D341Med (cell line): ENCODE measurements around the gene JUP.
A peak's percentile ranks its signal among the peaks of the same experiment; 100 is the strongest.
"Not testable (repeated sequence)": the region's sequence is repeated elsewhere in the genome, so short reads cannot be mapped to it uniquely, and the experiment has no call there.

ENCODE experiments used
- DNase-seq: peaks from one replicate; pipeline ENCODE4 v3.0.0; 2012; ENCODE audit warnings: low spot score

JUP gene

DNA sequence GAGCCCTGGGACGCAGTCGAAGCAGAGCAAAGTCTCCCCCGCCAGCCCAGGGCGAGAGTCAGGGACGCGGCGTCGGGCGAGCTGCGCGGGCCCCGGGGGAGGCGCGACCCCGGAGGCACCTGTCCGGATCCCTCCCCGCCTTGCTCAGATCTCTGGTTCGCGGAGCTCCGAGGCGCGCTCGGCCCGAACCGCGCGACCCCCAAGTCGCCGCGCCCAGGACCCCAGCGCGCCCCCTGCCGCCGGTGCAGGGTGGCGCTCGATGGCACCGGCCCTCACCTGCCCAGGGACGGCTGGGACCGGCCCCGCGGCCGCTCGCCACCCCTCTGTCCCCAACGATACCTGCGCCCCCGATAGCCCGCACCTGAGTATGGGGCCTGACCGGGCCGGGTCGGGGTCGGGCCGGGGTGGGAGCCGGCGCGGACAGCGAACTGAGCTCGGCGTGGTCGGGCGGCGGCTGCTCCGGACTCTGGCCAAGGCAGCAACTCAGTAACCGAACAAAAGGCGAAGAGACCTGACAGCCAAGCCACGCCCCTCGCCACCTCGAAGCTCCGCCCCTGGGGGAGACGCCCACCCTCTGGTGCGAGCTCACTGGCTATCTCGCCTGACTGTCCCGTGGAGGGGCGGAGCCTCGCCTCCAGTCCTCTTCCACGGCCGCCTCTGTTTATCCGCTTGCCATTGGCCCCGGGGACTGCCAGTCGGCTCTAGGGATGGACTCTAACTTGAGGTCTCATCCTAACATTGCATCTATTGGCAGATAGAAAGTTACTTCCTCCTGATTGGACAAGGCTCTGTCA, at the start of gene JUP:
Gene JUP (minus strand): TSS at position 485 of the 794 bp plus-strand sequence. CDS start 14,857 bp downstream, outside the sequence.
- peak; percentile 100 for DNase-seq

DNA sequence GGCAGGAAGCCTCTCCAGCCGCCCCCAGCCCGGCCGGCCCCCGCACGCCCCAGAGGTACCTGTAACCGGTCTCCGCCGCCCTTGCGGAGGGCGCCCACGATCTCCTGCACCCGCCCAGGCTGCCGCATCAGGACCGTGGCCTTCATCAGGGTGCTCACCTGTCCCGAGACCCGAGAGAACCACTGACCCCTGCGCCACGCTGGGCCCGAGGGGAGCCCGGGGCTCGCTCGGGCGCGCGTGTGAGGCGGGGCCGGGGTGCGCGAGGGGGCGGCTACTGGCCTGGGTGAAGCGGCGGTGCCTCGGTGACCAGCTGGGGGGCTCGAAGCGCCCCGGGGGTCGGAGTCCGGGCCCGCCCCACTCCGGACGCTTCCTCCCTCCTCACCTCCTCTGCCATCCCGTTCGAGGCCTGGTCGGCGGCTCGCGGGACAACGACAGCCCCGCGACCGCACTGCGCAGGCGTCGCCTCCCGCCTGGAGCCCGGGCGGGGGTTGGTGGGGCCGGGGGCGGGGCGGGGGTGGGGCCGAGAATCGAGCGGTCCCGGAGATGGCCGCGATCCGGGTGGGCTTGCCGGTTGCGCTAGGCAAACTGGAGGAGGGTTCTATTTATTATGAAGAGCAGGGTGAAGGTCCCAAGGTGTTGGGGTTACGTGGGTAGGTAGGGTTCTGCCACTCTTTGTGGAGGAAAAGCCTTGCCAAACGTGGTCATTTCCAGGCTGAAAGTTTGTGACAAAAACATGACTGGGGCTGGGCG, 49.5 kb upstream of the JUP start, which contains the start of gene NT5C3B:
Gene NT5C3B (minus strand): TSS at position 433 of the 750 bp plus-strand sequence. CDS start 39 bp downstream, at position 394.
- DNase-seq, result peak; percentile 99

DNA sequence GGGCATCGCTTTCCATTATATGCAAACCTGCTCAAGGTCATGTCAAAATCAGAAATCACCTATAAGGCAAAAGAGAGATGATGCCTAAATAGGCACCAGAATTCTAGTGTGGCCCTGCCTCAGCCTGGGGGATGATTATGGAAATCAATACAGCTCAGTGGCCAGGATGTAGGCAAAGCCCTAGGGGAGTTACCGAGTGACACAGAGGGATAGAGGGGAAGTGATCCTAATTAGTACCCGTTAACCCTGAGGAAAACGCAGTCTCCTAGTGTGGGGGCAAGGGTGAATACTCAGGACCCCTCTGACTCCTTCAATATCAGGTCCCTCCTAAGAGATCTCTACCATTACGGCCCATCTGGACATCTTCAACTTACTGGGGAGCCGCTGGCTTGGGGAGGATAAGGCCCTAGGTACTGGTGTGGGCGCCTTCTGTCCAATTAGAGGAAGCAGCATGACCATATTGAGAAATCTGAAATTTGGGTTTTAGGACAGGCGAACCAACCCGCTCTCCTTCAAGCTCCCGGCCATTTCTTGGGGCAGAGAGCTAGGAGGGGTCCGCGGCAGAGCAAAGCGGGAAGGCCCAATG, 48.8 kb upstream of the JUP start:
- DNase-seq, result no peak

DNA sequence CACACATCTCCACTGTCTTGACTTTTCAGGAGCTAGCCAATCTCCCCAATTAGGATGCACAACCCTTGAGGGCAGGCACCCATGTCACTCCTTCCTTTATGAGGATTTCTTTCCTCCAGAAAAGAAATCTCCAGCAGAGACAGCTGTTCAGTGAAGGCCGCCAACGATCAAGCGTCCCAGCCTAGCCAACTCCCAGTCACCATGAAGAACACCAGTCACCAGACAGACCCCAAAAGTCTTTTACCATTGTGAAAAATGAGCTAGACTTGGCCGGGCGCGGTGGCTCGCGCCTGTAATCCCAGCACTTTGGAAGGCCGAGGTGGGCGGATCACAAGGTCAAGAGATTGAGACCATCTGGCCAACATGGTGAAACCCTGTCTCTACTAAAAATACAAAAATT, 43.5 kb upstream of the JUP start:
- DNase-seq, result not testable (repeated sequence)

DNA sequence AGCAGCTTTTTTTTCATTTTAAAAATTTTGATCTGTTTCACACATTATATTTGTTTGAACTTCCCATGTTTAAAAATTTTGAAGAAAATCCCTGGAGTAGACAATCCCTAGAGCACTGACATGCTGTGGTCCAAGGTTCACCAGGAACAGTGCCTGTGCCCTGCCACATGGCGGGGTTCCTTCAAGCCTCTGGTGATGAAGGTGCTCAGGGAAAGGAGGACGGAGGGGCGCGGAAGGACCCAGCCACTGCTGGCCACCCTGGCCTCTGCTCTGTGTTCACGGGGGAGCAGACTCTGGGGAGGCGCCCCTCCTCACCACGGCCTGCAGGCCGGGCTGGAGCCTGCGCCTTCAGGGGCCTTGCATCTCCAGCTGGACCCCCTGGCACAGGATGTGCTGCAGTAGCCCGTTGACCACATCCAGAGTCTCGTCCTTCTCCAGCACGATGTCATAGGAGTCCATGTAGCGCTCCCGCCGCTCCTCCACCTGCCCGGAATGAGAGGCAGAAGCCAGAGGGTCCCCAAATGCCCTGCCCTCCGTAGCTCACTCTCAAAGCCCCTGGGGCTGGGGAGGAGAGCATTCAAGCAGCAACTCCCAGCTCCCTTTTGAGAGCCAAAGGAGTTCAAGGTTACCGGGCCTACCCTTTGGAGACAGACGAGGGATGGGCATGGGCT, 38.8 kb upstream of the JUP start:
- DNase-seq, result no peak

DNA sequence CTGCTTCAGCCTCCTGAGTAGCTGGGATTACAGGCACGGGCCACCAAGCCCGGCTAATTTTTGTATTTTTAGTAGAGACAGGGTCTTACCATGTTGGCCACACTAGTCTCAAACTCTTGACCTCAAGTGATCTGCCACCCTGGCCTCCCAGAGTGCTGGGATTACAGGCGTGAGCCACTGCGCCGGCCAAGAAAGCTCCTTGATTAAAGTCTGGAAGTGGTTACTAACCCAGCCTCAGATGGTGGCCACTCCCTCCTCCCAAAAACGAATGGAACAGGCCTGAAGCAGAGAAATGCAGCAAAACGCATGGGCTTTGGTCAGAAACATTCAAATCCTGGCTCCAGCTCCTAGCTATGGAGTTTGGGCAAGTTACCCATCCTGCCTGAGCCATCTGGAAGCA, 37.6 kb upstream of the JUP start:
- DNase-seq, result no peak

DNA sequence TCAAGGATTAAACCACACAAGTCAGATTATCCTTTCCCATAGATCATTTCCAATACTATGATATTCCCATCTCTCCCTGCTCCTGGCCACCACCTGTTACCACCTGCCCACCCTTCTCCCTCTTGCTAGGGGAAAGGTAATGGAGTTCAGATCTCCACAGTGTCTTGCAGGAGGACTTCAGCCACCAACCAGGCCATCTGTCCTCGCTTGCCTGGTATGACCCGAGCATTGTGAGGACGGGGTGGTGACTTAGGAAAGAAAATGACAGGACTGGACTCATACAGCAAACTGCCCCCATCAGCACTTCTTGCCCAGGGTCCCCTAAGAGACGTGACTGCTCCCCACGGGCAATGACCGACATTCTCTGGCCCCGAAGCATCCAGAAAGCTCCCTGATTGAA, 37.1 kb upstream of the JUP start:
- no peak for DNase-seq

DNA sequence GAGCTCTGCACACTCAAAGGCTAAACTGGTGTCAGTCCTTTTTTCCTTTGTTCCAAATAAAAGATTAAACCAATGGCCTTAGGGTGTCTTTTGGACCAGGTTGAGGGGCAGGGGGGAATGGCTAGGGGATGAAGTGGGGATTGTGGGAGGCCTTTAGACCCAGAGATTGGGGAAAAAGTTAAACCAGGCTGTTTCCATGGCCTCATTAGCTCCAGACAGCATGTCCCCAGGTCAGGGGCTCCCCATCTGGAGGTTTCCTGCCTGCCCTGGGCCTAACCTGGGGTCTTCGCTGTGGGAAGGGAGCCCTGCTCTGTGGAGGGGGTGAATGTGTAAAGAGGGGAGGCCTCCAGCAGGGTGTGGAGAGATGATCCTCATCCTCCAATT, 36.6 kb upstream of the JUP start:
- DNase-seq, result no peak

DNA sequence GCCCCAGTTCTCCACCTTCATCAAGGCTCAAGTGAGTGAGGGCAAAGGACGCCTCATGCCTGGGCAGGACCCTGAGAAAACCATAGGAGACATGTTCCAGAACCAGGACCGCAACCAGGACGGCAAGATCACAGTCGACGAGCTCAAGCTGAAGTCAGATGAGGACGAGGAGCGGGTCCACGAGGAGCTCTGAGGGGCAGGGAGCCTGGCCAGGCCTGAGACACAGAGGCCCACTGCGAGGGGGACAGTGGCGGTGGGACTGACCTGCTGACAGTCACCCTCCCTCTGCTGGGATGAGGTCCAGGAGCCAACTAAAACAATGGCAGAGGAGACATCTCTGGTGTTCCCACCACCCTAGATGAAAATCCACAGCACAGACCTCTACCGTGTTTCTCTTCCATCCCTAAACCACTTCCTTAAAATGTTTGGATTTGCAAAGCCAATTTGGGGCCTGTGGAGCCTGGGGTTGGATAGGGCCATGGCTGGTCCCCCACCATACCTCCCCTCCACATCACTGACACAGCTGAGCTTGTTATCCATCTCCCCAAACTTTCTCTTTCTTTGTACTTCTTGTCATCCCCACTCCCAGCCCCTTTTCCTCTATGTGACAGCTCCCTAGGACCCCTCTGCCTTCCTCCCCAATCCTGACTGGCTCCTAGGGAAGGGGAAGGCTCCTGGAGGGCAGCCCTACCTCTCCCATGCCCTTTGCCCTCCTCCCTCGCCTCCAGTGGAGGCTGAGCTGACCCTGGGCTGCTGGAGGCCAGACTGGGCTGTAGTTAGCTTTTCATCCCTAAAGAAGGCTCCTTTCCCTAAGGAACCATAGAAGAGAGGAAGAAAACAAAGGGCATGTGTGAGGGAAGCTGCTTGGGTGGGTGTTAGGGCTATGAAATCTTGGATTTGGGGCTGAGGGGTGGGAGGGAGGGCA, 36.0 kb upstream of the JUP start:
- DNase-seq, result no peak

DNA sequence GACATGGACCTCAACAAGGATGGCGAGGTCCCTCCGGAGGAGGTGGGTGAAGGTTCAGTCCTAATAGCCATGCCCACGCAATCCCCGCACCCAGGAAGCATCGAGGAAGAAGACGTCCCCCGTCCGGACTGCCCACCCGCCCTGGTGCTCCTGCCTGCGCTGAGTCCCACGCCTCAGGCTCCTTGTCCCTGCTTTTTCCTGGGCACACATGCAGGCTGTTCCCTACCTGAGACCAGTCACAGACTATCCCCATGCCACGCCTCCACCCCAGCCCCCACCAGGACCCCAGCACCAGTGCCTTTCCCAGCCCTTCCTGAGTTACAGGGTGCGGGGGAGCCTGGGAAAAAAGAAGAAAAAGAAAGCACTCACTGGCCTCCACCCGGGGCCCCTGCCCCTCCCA, 35.3 kb upstream of the JUP start:
- DNase-seq, result no peak

DNA sequence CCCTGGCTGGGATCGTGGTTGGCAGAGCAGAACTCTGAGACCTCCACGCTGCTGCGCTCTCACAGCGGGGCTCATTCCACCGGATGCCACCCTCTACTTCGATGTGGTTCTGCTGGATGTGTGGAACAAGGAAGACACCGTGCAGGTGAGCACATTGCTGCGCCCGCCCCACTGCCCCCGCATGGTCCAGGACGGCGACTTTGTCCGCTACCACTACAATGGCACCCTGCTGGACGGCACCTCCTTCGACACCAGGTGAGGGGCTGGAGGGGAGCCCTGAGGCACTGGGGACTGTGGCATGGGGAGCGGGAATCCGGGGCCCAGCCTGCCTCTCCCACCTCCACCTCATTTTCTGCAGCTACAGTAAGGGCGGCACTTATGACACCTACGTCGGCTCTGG, 31.5 kb upstream of the JUP start:
- DNase-seq, result no peak

DNA sequence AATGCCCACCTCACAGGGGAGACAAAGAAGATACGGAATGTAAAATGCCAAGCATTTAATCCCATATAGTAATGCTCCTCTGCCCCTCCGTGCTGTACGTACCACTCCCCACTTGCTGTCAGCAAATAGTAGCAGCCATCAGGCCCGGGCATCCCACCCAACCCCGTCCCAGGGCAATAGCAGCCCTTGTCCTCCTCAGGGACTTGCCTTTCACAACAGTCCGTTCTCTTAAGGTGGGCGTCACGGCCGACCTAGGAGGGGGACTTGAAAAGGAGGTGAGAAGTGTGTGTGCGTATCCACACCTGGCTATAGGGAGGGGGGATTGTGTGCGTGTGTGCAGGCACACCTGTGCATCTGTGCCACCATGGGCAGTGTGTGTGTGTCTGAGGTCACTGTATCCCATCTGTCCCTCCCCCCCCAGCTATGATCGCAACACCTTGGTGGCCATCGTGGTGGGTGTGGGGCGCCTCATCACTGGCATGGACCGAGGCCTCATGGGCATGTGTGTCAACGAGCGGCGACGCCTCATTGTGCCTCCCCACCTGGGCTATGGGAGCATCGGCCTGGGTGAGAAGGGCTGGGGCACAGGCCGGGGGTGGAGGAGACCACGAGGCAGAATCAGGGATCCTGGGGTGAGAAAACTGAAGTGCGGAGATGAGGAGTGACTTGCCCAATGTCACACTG, 30.3 kb upstream of the JUP start:
- no peak for DNase-seq

DNA sequence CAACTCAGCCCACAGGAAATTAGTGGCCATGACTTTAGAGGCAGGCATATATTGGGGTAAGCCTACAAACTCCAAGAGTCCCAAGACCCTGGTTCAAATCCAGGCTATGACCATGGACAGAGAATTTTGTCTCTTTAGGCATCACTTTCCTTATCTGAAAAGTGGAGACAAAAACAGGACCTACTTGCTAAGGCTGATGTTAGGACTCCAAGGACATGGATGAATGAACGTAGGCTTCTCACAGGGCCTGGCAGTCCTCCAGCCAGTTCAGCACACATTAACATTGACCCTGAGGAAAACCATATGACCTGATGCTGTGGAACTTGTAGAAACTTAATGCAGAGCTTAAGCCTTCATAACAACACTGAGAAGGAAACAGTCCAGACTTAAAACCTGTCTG, 27.7 kb upstream of the JUP start:
- DNase-seq, result no peak

DNA sequence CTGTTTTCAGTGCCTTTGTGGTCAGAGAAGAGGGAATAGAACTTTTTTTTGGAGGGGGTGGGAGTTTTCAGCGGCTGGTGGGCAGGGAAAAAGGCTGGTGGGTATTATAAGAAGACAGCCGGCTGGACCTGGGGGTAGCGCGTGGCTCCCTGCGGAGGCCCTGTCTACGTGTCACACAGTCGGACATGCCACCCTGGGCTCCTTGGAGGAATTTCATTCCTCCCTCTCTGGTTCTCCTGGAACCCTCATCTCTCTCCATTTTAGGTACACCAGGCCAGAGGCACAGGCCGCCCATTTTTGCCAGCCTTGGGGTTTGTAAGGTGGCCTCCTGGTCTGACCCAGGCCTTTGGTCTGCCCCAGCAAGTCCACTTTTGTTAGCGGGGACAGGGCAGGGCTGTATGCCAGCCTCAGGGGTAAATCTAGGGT, 27.2 kb upstream of the JUP start:
- DNase-seq, result no peak

DNA sequence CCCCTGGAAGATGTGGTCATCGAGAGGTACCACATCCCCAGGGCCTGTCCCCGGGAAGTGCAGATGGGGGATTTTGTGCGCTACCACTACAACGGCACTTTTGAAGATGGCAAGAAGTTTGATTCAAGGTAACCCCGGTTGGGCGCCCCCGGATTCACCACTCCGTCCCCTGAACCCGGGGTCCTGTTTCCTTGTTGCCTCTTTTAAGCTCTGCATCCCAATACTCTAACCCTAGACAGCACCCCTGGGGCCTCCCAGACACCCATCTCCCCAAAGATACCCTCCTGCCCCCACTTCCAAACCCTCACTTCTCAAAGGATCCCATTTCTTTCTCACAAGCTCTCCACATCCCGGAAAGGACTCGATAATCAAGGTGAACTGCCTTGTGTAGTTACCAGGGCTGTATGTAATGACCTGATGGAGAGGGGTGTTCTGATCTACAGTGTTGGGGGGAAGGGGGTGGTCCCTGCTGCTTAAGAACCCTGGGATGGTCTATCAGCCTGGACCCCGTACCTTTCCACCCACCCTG, 26.7 kb upstream of the JUP start:
- no peak for DNase-seq

DNA sequence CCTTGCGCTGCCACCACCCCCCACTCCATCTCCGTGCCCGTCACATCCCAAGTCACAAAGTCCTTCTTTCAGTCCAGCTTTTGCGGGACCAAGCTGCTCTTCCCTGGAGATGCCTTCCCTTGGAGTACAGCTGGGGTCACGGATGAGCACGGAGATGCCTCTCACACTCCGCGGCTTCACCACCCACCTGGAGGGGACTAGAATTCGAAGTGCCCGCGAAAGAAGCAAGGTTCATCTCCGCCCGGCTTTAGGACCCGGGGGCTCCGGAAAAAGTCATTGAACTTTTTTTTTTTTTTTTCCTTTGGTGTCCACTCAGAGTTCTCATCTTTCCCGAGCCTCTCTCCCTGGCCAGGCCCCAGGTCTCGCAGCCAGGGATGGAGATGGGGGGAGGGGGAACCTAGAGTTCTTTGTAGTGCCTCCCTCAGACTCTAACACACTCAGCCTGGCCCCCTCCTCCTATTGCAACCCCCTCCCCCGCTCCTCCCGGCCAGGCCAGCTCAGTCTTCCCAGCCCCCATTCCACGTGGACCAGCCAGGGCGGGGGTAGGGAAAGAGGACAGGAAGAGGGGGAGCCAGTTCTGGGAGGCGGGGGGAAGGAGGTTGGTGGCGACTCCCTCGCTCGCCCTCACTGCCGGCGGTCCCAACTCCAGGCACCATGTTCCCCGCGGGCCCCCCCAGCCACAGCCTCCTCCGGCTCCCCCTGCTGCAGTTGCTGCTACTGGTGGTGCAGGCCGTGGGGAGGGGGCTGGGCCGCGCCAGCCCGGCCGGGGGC, 26.1 kb upstream of the JUP start, which contains the start of gene FKBP10:
Gene FKBP10 (plus strand): TSS at position 624 of the 771 bp plus-strand sequence. CDS start 31 bp downstream, at position 655.
- DNase-seq, result peak; percentile 61

DNA sequence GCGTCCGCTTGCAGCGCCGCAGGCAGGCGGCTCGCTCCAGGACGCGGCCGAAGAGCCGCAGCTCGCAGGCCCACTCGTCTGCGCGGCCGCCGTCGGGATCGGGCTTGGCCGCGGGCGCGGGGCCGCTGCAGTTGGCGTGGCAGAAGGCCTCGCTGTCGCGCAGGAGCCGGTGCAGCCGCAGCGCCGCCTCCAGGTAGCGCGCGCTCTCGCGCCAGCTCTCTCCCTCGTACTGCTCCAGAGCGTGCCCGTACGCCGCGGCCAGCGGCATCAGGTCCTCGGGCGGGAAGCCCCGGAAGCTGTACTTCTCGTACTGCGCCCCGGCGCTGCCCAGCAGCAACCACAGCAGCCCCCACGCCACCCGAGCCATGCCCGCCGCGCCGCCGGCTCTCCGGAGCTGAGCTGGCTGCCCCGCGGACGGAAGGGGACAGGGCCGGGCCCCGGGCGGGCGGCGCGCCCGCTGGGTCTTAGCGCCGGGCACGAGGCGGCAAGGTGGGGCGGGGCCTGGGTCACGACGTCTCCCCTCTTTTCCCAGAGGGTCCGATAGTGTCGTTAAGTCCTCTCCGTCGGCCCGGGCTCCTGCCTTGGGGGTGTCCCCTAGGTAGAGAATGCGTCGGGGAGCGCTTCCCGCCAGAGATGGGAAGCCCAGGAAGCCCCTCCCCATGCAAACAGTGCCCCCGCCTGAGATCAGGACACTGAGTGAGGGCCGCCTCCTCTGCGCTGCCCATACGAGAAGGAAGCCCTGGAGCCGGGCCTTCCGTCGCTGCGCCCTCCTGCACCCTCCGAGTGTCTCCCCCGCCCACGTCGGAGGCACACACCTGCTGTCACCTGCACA, 25.3 kb upstream of the JUP start, which contains the start of gene P3H4:
Gene P3H4 (minus strand): TSS at position 401 of the 832 bp plus-strand sequence. CDS start 34 bp downstream, at position 367.
- DNase-seq, result peak; percentile 97
